SJCRH30 (cell line): ENCODE data around the gene EML1. TPM values are rescaled to one million over a fixed set of nuclear protein-coding genes. Genes with fewer than 3 reads are reported as not detected.

Source experiments
- DNase-seq, 2 experiments: peaks; one replicate each; pipeline ENCODE4 v3.0.0-alpha.2; 2015 to 2020
- H3K27ac ChIP-seq: fragments of 250-450 bp; sonication (Bioruptor Pico); 2 replicates; pipeline ENCODE4 v1.5.1; 2020; ENCODE audit warnings: mild to moderate bottlenecking, moderate library complexity
- H3K27me3 ChIP-seq: fragments of 250-450 bp; sonication (Bioruptor Pico); 2 replicates; pipeline ENCODE4 v1.5.1; 2020; ENCODE audit warnings: mild to moderate bottlenecking, moderate library complexity
- H3K36me3 ChIP-seq: fragments of 250-450 bp; sonication (Bioruptor Pico); 2 replicates; pipeline ENCODE4 v1.5.1; 2020; ENCODE audit warnings: mild to moderate bottlenecking, moderate library complexity
- H3K4me1 ChIP-seq: fragments of 250-450 bp; sonication (Bioruptor Pico); 2 replicates; pipeline ENCODE4 v1.5.1; 2020; ENCODE audit warnings: mild to moderate bottlenecking, moderate library complexity
- H3K4me3 ChIP-seq: fragments of 250-450 bp; sonication (Bioruptor Pico); 2 replicates; pipeline ENCODE4 v1.5.1; 2020; ENCODE audit warnings: mild to moderate bottlenecking, moderate library complexity
- H3K9me3 ChIP-seq: fragments of 250-450 bp; sonication (Bioruptor Pico); replicated peaks from 2 replicates; pipeline ENCODE4 v1.5.1; 2020; ENCODE audit warnings: mild to moderate bottlenecking, moderate library complexity
- total RNA-seq: library from RNA; depleted of rRNA; stranded (reverse); fragments of >200 nt; shearing (Covaris generic); gene quantifications from 2 replicates; pipeline ENCODE4 v1.2.3, GENCODE V29; 2014

EML1 gene
- total RNA-seq, 1 experiment from 2014 or later = 10.8 TPM

GRCh38 chr14:99816217-99816616, 23.0 kb downstream of the EML1 start:
- Histone ChIP-seq H3K9me3 (no peaks in the 10 kb centered on the region), H3K27ac (no peak overlapping the region)

GRCh38 chr14:99816642-99817041, 23.4 kb downstream of the EML1 start:
- no peak overlapping the region for H3K4me3 ChIP-seq
- no peak overlapping the region for H3K27ac ChIP-seq
- H3K9me3 ChIP-seq = no peaks in the 10 kb centered on the region
- H3K27me3 ChIP-seq = no peaks in the 10 kb centered on the region
- no peaks in the 10 kb centered on the region; the same call in 1 of the 2 replicates for H3K4me1 ChIP-seq
- H3K36me3 ChIP-seq = no peaks in the 10 kb centered on the region
- no peak for DNase-seq

More at GRCh38 chr14:99816217-99816616, 23.0 kb downstream of the EML1 start:
- DNase-seq = no peak
- Histone ChIP-seq H3K36me3 (no peaks in the 10 kb centered on the region), H3K4me3 (no peak overlapping the region), H3K27me3 (no peaks in the 10 kb centered on the region), H3K4me1 (no peaks in the 10 kb centered on the region; the same call in 1 of the 2 replicates)

GRCh38 chr14:99817331-99817730, 24.1 kb downstream of the EML1 start:
- Histone ChIP-seq H3K9me3 (no peaks in the 10 kb centered on the region), H3K36me3 (no peaks in the 10 kb centered on the region), H3K27me3 (no peaks in the 10 kb centered on the region), H3K27ac (no peak overlapping the region), H3K4me3 (no peak overlapping the region), H3K4me1 (no peaks in the 10 kb centered on the region; the same call in 1 of the 2 replicates)
- no peak for DNase-seq

- no peaks in the 10 kb centered on the region; the same call in 1 of the 2 replicates for H3K4me1 ChIP-seq
- no peaks in the 10 kb centered on the region for H3K9me3 ChIP-seq
- H3K4me3 ChIP-seq = no peak overlapping the region
- H3K36me3 ChIP-seq = no peaks in the 10 kb centered on the region
- no peak overlapping the region for H3K27ac ChIP-seq
- DNase-seq = no peak
- H3K27me3 ChIP-seq = no peaks in the 10 kb centered on the region
Observed at GRCh38 chr14:99818503-99819036, 25.4 kb downstream of the EML1 start.

GRCh38 chr14:99819514-99819913, 26.3 kb downstream of the EML1 start:
- H3K4me3 ChIP-seq = no peak overlapping the region
- no peaks in the 10 kb centered on the region; the same call in 1 of the 2 replicates for H3K4me1 ChIP-seq
- no peak overlapping the region for H3K27ac ChIP-seq
- H3K36me3 ChIP-seq = no peaks in the 10 kb centered on the region
- DNase-seq = no peak
- no peaks in the 10 kb centered on the region for H3K27me3 ChIP-seq
- no peaks in the 10 kb centered on the region for H3K9me3 ChIP-seq

- Histone ChIP-seq H3K27me3 (no peaks in the 10 kb centered on the region), H3K4me1 (no peaks in the 10 kb centered on the region; the same call in 1 of the 2 replicates), H3K27ac (no peak overlapping the region), H3K4me3 (no peak overlapping the region), H3K36me3 (no peaks in the 10 kb centered on the region), H3K9me3 (no peaks in the 10 kb centered on the region)
- no peak for DNase-seq
Observed at GRCh38 chr14:99820702-99821331, 27.6 kb downstream of the EML1 start.

GRCh38 chr14:99821519-99822508, 28.6 kb downstream of the EML1 start:
- peak; percentile 13 to 41 for DNase-seq
- Histone ChIP-seq H3K27ac (no peak overlapping the region), H3K36me3 (no peaks in the 10 kb centered on the region), H3K4me1 (no peaks in the 10 kb centered on the region; the same call in 1 of the 2 replicates), H3K4me3 (no peak overlapping the region), H3K9me3 (no peaks in the 10 kb centered on the region), H3K27me3 (no peaks in the 10 kb centered on the region)

GRCh38 chr14:99822800-99823455, 29.7 kb downstream of the EML1 start:
- no peaks in the 10 kb centered on the region for H3K27me3 ChIP-seq
- no peaks in the 10 kb centered on the region; the same call in 1 of the 2 replicates for H3K4me1 ChIP-seq
- no peaks in the 10 kb centered on the region for H3K36me3 ChIP-seq
- H3K9me3 ChIP-seq = no peaks in the 10 kb centered on the region
- DNase-seq = no peak
- no peak overlapping the region for H3K4me3 ChIP-seq
- no peak overlapping the region for H3K27ac ChIP-seq

- DNase-seq = no peak
- no peaks in the 10 kb centered on the region for H3K36me3 ChIP-seq
- H3K4me1 ChIP-seq = no peaks in the 10 kb centered on the region; the same call in 1 of the 2 replicates
- no peaks in the 10 kb centered on the region for H3K9me3 ChIP-seq
- H3K27ac ChIP-seq = no peak overlapping the region
- H3K4me3 ChIP-seq = no peak overlapping the region
- no peaks in the 10 kb centered on the region for H3K27me3 ChIP-seq
Observed at GRCh38 chr14:99824776-99825175, 31.6 kb downstream of the EML1 start.

GRCh38 chr14:99829450-99829849, 36.2 kb downstream of the EML1 start:
- DNase-seq = no peak

GRCh38 chr14:99831303-99831702, 38.1 kb downstream of the EML1 start:
- Histone ChIP-seq H3K4me3 (no peak overlapping the region), H3K27me3 (no peaks in the 10 kb centered on the region), H3K4me1 (no peaks in the 10 kb centered on the region), H3K9me3 (no peaks in the 10 kb centered on the region), H3K27ac (no peak overlapping the region), H3K36me3 (no peaks in the 10 kb centered on the region)
- no peak for DNase-seq

More at GRCh38 chr14:99829450-99829849, 36.2 kb downstream of the EML1 start:
- Histone ChIP-seq H3K9me3 (no peaks in the 10 kb centered on the region), H3K27me3 (no peaks in the 10 kb centered on the region), H3K4me3 (no peak overlapping the region), H3K36me3 (no peaks in the 10 kb centered on the region), H3K4me1 (no peaks in the 10 kb centered on the region), H3K27ac (no peak overlapping the region)

GRCh38 chr14:99831903-99832685, 38.9 kb downstream of the EML1 start:
- Histone ChIP-seq H3K27ac (no peak overlapping the region), H3K4me1 (no peaks in the 10 kb centered on the region), H3K4me3 (no peak overlapping the region), H3K27me3 (no peaks in the 10 kb centered on the region), H3K9me3 (no peaks in the 10 kb centered on the region), H3K36me3 (no peaks in the 10 kb centered on the region)
- no peak for DNase-seq

- Histone ChIP-seq H3K36me3 (no peaks in the 10 kb centered on the region), H3K4me1 (peaks cover 12% of the 10 kb centered on the region), H3K4me3 (no peak overlapping the region), H3K27me3 (no peaks in the 10 kb centered on the region), H3K27ac (no peak overlapping the region), H3K9me3 (no peaks in the 10 kb centered on the region)
- no peak for DNase-seq
Observed at GRCh38 chr14:99837822-99838221, 44.6 kb downstream of the EML1 start.

- Histone ChIP-seq H3K4me3 (no peak overlapping the region), H3K36me3 (no peaks in the 10 kb centered on the region), H3K4me1 (peaks cover 12% of the 10 kb centered on the region), H3K27ac (no peak overlapping the region; the same call in 1 of the 2 replicates), H3K9me3 (no peaks in the 10 kb centered on the region), H3K27me3 (no peaks in the 10 kb centered on the region)
- peak; percentile 35 to 37 for DNase-seq
Observed at GRCh38 chr14:99838639-99839134, 45.5 kb downstream of the EML1 start.
